Umbilical cord (tissue), 2 donors: ENCODE data around the gene CAPN3. TPM values are rescaled to one million over a fixed set of nuclear protein-coding genes. Genes with fewer than 3 reads are reported as not detected.

Experiments used
- DNase-seq: peaks from one replicate; pipeline ENCODE4 v3.0.0-alpha.2; 2015; ENCODE audit warnings: low spot score
- total RNA-seq: library from RNA; depleted of rRNA; stranded (reverse); fragments of >200 nt; gene quantifications from one replicate; pipeline ENCODE4 v1.2.3, GENCODE V29; 2014; ENCODE audit warnings: low replicate concordance; ENCODE audit not compliant: insufficient read depth

The CAPN3 gene
- total RNA-seq, 1 donor from 2014 or later, result 5.5 TPM

GRCh38 chr15:42453826-42454225 is 94.5 kb downstream of the CAPN3 start:
- DNase-seq, result no peak

- no peak for DNase-seq
Measured at GRCh38 chr15:42456531-42456930, 97.2 kb downstream of the CAPN3 start.

- DNase-seq, result no peak
Measured at GRCh38 chr15:42456971-42457370, 97.7 kb downstream of the CAPN3 start.

GRCh38 chr15:42457445-42458442 is 98.4 kb downstream of the CAPN3 start:
- DNase-seq, result peak; percentile 98

- no peak for DNase-seq
Measured at GRCh38 chr15:42461261-42461660, 102.0 kb downstream of the CAPN3 start.

Other genes starting within 250 kb of the CAPN3 start
- gene PLA2G4F, start 202.9 kb upstream of the CAPN3 start, total RNA-seq, result 3.1 TPM
- 49.1 TPM for gene VPS39, start 151.2 kb upstream of the CAPN3 start, total RNA-seq
- 43.3 TPM for gene GANC, start 86.3 kb upstream of the CAPN3 start, total RNA-seq
- 57.3 TPM for gene TMEM87A, start 86.1 kb upstream of the CAPN3 start, total RNA-seq
- gene ZNF106, start 131.6 kb downstream of the CAPN3 start, total RNA-seq, result 80.2 TPM
- gene SNAP23, start 136.1 kb downstream of the CAPN3 start, total RNA-seq, result 77.5 TPM
- gene LRRC57, start 189.3 kb downstream of the CAPN3 start, total RNA-seq, result 12.3 TPM
- 52.7 TPM for gene HAUS2, start 189.3 kb downstream of the CAPN3 start, total RNA-seq
- gene STARD9, start 216.1 kb downstream of the CAPN3 start, total RNA-seq, result 20.5 TPM